HG03558 (cell line): ENCODE measurements around the gene MTHFS.
A peak's percentile ranks its signal among the peaks of the same experiment; 100 is the strongest.
"Not testable (repeated sequence)": the region's sequence is repeated elsewhere in the genome, so short reads cannot be mapped to it uniquely, and the experiment has no call there.

Experiments used
- ATAC-seq: cut with Tn5 transposase; IDR thresholded peaks from one replicate; pipeline ENCODE4 v1.9.1; 2021; ENCODE audit warnings: moderate number of reproducible peaks; ENCODE audit not compliant: unreplicated experiment; ENCODE audit errors: extremely low read depth

MTHFS gene

DNA sequence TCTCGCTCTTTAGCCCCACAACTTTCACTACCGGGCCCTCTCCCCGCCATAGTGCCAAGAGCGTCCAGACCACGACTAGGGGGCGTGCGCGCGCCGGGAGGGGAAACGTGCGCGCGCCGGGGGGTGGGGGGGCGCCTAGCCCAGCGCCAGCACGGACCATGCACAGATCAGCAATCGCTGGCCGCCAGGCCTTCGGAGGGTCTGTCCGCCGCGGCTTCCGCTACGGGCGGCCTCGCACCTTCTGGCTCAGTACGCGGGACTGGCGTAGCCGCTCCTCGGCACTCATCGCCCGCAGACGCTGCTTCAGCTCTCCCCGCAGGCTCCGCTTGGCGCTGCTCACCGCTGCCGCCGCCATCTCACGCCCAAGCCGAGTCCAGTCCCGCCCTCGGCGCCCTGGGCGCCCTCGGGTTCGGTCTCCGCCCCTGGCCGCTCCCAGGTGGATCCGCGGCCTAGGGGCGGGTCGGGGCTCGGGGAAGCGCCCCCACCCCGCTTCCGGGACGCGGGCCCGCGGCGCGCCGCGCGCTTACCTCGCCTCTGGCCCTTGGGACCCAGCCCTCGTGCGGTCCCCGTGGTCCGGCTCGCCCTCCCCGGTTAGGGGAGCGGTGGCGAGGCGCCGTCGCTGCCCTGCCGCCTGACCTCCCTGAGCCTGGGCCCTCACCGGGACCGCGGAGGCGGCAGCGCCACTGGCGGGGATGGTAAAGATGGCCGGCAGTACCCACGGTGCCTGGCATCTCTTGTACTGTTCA is at the start of gene MTHFS:
TSS of gene MTHFS (minus strand) at position 381 of the 746 bp plus-strand sequence. CDS start at position 355, 26 bp downstream.
- ATAC-seq: peak; percentile 42

- ATAC-seq: no peak
Observed at GRCh38 chr15:79944622-79945021, 47.8 kb upstream of the MTHFS start.

GRCh38 chr15:79943820-79944219 is 47.0 kb upstream of the MTHFS start:
- ATAC-seq: peak; percentile 74

DNA sequence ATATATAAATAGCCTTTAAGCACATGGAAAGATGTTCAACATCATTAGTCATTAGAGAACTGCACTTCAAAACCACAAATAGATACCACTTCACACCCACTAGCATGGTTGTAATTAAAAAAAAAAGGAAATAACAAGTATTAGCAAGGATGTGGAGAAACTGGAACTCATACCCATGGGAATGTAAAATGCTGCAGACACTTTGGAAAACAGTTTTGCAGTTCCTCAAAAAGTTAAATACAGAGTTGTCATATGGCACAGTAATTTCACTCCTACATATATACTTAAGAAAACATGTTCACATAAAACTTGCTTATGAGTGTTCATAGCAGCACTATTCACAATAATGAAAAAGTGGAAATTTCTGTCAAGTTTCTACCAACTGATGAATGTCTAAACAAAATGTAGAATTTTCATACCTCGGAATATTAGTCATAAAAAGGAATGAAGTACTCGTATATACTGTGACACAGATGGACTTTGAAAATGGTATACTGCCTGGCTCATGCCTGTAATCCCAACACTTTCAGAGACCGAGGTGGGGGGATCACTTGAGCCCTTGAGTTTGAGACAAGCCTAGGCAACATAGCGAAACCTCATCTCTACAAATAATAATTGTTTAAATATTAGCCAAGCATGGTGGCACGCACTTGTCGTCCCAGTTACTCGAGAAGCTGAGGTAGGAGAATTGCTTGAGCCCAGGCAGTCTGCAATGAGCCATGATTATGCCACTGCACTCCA is 46.1 kb upstream of the MTHFS start:
- no peak for ATAC-seq

DNA sequence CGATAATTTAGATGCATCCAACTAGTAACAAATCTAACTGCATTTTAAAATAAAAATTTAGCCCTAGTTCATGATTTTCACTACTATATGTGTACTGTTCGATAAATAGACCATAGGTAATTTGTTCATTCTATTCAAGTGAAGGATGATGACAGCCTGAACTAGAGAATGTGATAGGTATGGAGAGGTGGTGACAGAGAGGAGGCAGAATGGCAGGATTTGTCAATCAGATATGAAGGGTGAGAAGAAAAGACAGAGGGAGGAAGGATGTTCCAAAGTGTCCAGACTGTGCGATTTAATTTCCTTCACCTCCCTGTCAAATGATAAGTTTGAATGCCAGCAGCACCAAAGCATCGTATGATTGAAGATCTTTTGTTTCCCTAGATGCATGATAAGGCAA is 42.6 kb upstream of the MTHFS start:
- no peak for ATAC-seq

- ATAC-seq: no peak
Observed at GRCh38 chr15:79938143-79938542, 41.3 kb upstream of the MTHFS start.

DNA sequence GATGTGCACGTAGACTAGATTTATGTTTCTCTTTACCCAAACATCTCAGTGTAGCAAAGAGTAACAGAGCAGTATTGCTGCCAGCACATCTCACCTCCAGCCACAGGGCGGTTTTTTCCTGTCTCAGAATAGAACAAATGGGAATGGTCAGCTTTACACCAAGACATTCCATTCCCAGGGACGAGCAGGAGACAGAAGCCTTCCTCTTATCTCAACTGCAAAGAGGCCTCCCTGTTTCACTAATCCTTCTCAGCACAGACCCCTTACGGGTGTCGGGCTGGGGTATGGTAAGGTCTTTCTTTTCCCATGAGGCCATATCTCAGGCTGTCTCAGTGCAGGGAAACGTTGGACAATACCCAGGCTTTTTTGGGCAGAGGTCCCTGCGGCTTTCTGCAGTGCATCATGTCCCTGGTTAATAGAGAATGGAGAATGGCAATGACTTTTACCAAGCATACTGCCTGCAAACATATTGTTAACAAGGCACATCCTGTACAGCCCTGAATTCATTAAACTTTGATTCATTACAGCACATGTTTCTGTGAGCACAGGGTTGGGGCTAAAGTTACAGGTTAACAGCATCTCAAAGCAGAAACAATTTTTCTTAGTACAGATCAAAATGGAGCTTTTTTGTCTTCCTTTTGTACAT is 38.9 kb upstream of the MTHFS start:
- not testable (repeated sequence) for ATAC-seq

DNA sequence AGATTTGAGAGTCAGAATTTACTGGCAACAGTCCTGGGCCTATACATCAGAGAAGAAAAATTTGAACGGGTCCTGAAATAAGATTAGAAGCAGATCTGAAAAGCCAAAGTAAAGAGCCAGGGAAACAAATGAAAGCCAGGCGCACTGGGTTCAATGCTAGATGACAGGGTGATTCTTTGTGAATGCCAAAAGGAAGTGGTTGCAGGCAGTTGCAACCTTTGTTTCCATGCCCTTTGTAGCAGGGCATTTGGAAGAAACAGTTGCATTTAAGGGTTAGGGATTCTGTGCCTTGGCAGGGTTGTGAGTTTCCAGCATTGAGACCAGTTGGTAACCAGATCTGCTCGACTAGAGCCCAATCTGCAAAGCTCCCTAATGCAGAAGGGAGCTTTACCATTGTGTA is 36.4 kb upstream of the MTHFS start:
- no peak for ATAC-seq

DNA sequence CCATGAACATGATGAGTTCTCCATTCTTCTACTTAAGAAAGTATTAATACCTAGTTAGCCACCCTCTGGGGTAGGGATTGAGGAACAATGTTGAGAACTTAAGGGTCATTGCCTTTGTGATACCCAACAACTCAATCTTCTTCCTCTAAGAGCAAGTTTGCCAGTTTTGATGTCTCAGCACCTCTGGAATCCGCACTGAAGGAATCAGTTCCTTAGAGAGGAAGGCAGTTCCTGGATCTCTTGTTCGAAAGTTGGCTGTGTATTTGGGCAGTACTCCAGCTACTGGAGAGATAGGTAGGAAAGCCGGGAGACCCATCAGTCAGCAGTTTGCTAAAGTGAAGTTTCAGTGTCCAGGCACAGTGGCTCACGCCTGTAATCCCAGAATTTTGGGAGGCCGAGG is 35.6 kb upstream of the MTHFS start:
- no peak for ATAC-seq

GRCh38 chr15:79930516-79930915 is 33.7 kb upstream of the MTHFS start:
- no peak for ATAC-seq

- ATAC-seq: no peak
Observed at GRCh38 chr15:79929412-79929811, 32.6 kb upstream of the MTHFS start.

DNA sequence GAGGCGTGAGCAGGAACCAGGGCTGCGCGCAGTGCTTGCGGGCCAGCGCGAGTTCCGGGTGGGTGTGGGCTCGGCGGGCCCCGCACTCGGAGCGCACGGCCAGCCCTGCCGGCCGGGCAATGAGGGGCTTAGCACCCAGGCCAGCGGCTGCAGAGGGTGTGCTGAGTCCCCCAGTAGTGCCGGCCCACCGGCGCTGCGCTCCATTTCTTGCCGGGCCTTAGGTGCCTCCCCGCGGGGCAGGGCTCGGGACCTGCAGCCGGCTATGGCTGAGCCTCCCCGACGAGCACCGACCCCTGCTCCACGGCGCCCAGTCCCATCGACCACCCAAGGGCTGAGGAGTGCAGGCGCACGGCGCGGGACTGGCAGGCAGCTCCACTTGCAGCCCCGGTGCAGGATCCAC is 29.3 kb upstream of the MTHFS start:
- ATAC-seq: not testable (repeated sequence)

GRCh38 chr15:79924379-79924778 is 27.6 kb upstream of the MTHFS start:
- no peak for ATAC-seq

DNA sequence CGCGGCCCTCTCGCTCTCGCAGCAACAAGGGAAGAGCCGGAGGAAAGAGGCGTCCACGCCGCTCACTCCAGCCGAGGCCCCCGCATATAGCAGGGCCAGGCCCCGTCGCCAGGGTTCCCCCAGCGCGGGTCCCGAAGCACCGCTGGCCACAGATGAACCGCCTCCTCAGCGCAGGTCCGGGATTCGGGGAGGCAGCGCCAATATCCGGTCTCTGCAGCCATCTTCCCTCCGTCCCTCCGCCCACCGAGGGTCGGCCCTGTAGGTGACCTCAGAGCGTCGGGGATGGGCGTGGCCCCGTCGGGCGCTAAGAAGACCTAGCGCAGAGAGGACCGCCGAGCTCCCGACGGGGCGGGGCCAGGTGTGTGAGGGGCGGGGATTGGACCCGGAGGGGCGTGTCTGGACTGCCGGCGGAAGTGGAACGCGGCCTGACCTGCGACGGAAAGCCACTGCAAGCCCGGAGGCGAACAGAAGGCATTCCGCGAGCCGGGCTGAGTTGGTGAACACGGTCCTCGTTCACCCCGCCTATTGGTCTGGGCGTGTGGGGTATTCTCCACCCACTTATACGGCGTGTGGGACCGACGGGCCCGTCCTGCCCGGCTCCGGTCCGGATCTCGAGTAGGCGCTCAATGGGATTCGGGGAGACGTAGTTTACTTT is 26.8 kb upstream of the MTHFS start:
- ATAC-seq: peak; percentile 91

GRCh38 chr15:79923079-79923514 is 26.3 kb upstream of the MTHFS start:
- peak; percentile 24 for ATAC-seq

- no peak for ATAC-seq
Observed at GRCh38 chr15:79922512-79923078, 25.8 kb upstream of the MTHFS start.

DNA sequence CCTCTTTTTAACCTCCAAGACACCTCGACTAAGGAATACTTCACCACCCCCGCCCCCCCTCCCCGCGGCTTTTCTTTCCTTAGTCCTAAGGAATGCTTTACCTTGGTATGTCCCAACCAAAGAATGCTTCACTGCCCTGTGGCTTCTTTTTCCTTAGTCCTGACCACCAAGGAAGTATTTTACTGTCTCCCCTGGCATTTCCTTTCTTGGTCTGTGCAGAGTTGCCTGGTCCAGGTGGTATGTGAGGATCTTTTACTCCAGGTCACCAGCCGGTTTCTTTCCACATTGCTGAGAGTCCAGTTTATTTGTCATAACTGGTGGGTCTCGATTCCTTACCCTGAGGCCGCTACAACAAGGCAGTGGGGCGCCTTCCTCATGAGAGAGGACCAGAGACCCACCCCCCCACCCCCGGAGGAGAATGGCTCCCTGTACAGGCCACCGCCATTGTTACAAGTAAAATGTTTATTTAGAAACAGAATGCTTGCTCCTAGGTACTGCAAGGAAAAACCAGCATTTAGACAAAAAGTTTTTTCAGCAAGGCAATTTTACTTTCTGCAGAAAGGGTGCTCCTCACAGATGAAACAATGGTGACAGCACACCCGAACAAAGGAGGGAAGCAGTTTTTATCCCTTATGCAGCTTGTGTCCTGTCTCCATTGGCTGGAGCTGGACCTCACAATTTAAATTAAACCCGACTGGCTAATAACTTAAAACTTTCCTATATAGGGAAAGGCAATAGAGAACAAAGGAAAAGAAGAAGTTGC is 23.1 kb upstream of the MTHFS start:
- ATAC-seq: no peak

- ATAC-seq: no peak
Observed at GRCh38 chr15:79919090-79919748, 22.4 kb upstream of the MTHFS start.

GRCh38 chr15:79918278-79918677 is 21.5 kb upstream of the MTHFS start:
- ATAC-seq: no peak
